HEK293 (cell line): ENCODE measurements around the gene C8G.
A peak's percentile ranks its signal among the peaks of the same experiment; 100 is the strongest.

Source experiments
- CTCF ChIA-PET: fragments of 350-600 bp; formaldehyde crosslinking; extraction: SDS; loops from one replicate; lab custom pipeline; 2021; ENCODE audit warnings: antibody characterized with exemption; lab: Yijun Ruan, JAX
- POLR2A ChIA-PET: fragments of 300-600 bp; formaldehyde crosslinking; extraction: SDS; loops from one replicate; lab custom pipeline; 2020; ENCODE audit warnings: antibody characterized with exemption, inconsistent platforms; lab: Yijun Ruan, JAX
- H3K27ac ChIP-seq: fragments of 200-500 bp; sonication (Bioruptor generic); 2 replicates; pipeline ENCODE4 v1.5.1; 2014; ENCODE audit warnings: low read depth, low read length, control low read depth, inconsistent platforms; ENCODE audit errors: extremely low read depth
- H3K36me3 ChIP-seq, 2 experiments: fragments of 200-500 bp in 1 of 2; sonication (Bioruptor generic) in 1 of 2; 1 replicate in 1 of 2; 2 replicates in 1 of 2; pipeline ENCODE4 v1.5.1; 2014 to 2017; ENCODE audit warnings: inconsistent platforms in 2 of 2, low read length in 2 of 2; ENCODE audit not compliant: control insufficient read depth in 2 of 2, insufficient read depth in 1 of 2
- H3K4me1 ChIP-seq: fragments of 200-500 bp; sonication (Bioruptor generic); 2 replicates; pipeline ENCODE4 v1.5.1; 2014; ENCODE audit warnings: mild to moderate bottlenecking, low read length, inconsistent platforms; ENCODE audit not compliant: control insufficient read depth, insufficient read depth
- H3K4me3 ChIP-seq: 2 replicates; pipeline ENCODE4 v1.5.1; 2011; ENCODE audit warnings: low read depth, mild to moderate bottlenecking, control low read depth, low read length, moderate library complexity
- H3K9me3 ChIP-seq: fragments of 200-500 bp; sonication (Bioruptor generic); 2 replicates; pipeline ENCODE4 v1.5.1; 2014; ENCODE audit warnings: low read depth, low read length, inconsistent platforms; ENCODE audit not compliant: control insufficient read depth, insufficient read depth
- GLI4 ChIP-seq: fragments of 450-650 bp; formaldehyde crosslinking; IDR thresholded peaks from 2 replicates; pipeline ENCODE4 v1.5.1; 2016; ENCODE audit warnings: missing biosample characterization, missing genetic modification characterization
- KLF1 ChIP-seq: fragments of 450-650 bp; formaldehyde crosslinking; IDR thresholded peaks from 2 replicates; pipeline ENCODE4 v1.5.1; 2016; ENCODE audit warnings: missing biosample characterization, missing genetic modification characterization
- KLF16 ChIP-seq: fragments of 450-650 bp; formaldehyde crosslinking; IDR thresholded peaks from 2 replicates; pipeline ENCODE4 v1.5.1; 2017; ENCODE audit warnings: missing biosample characterization, missing genetic modification characterization
- KLF8 ChIP-seq: fragments of 450-650 bp; formaldehyde crosslinking; IDR thresholded peaks from 2 replicates; pipeline ENCODE4 v1.5.1; 2016; ENCODE audit warnings: missing biosample characterization, missing genetic modification characterization
- MYNN ChIP-seq: fragments of 450-650 bp; formaldehyde crosslinking; IDR thresholded peaks from 2 replicates; pipeline ENCODE4 v1.5.1; 2016; ENCODE audit warnings: missing biosample characterization, missing genetic modification characterization, borderline replicate concordance
- SCRT1 ChIP-seq: fragments of 450-650 bp; formaldehyde crosslinking; IDR thresholded peaks from 2 replicates; pipeline ENCODE4 v1.5.1; 2016; ENCODE audit warnings: missing biosample characterization, missing genetic modification characterization, borderline replicate concordance
- SCRT2 ChIP-seq: fragments of 450-650 bp; formaldehyde crosslinking; IDR thresholded peaks from 2 replicates; pipeline ENCODE4 v1.5.1; 2016; ENCODE audit warnings: missing biosample characterization, missing genetic modification characterization
- SP3 ChIP-seq: fragments of 450-650 bp; formaldehyde crosslinking; IDR thresholded peaks from 2 replicates; pipeline ENCODE4 v1.5.1; 2016; ENCODE audit warnings: missing biosample characterization, missing genetic modification characterization
- ZIC2 ChIP-seq: fragments of 450-650 bp; formaldehyde crosslinking; IDR thresholded peaks from 2 replicates; pipeline ENCODE4 v1.5.1; 2016; ENCODE audit warnings: missing biosample characterization, missing genetic modification characterization
- ZNF114 ChIP-seq: fragments of 450-650 bp; formaldehyde crosslinking; IDR thresholded peaks from 2 replicates; pipeline ENCODE4 v1.5.0; 2017; ENCODE audit warnings: missing biosample characterization, missing genetic modification characterization
- ZNF350 ChIP-seq: fragments of 450-650 bp; formaldehyde crosslinking; IDR thresholded peaks from 2 replicates; pipeline ENCODE4 v1.5.0; 2017; ENCODE audit warnings: missing biosample characterization, mild to moderate bottlenecking, missing genetic modification characterization
- ZNF426 ChIP-seq: fragments of 450-650 bp; formaldehyde crosslinking; IDR thresholded peaks from 2 replicates; pipeline ENCODE4 v1.5.1; 2017; ENCODE audit warnings: missing biosample characterization, missing genetic modification characterization, mild to moderate bottlenecking, inconsistent platforms, moderate library complexity
- TF ChIP-seq, protein P1 (sequence below): fragments of 450-650 bp; formaldehyde crosslinking; IDR thresholded peaks from 2 replicates; pipeline ENCODE4 v1.5.1; 2016; ENCODE audit warnings: missing biosample characterization, missing genetic modification characterization

Gene C8G

DNA sequence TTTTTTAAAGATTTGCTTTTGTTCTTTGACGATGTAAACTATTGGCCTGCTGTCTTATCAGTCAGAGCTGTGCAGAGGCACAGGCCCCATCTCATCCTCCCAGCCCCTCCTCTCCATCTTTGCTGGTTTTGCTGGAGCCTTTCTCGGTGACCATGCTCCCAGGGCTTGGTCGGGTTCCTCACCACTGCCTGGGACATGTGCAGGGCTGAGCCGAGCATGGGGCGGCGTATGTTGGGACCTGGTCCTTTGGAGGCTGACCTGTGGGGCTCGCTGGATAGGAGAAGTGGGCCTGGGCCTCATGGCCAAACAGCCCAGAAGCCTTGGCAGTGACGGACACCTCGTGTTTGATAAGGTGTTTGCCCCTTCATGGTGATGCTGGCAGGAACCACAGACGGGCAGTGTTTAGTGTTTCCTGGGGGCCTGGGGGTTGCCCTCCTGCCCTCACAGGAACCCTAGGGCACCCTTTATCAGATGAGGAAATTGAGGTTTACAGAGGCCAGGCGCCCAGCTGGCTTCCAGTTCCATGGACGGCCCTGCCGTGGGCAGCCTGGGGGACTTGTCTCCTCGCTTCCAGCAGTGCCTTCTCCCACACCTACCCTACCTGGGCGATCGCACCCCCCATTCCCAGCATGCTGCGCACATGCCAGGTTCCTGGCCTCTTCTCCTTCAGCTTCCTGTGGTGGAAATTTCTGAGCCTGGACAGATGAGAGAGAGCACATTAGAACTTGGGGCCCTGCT, 31.2 kb upstream of the C8G start:
- Histone ChIP-seq H3K4me1 (no peaks in the 10 kb centered on the region), H3K27ac (no peak overlapping the region), H3K4me3 (no peak overlapping the region), H3K36me3 (peaks cover 9 to 76% of the 10 kb centered on the region in 2 experiments; a peak in 2 of 3 replicates), H3K9me3 (no peaks in the 10 kb centered on the region)
- ChIA-PET CTCF (interaction anchor here (0.5 kb wide), 1 partner anchor 174 kb away, joined by 4 read pairs; no protein-coding TSS in a partner anchor), POLR2A (no interaction called here)
- no peak for TF ChIP-seq ZNF114 (tag by site-specific recombination)
- TF ChIP-seq KLF8 = no peak
- no peak for TF ChIP-seq KLF16 (tag by site-specific recombination)
- TF ChIP-seq KLF1 = no peak
- TF ChIP-seq GLI4 = no peak

DNA sequence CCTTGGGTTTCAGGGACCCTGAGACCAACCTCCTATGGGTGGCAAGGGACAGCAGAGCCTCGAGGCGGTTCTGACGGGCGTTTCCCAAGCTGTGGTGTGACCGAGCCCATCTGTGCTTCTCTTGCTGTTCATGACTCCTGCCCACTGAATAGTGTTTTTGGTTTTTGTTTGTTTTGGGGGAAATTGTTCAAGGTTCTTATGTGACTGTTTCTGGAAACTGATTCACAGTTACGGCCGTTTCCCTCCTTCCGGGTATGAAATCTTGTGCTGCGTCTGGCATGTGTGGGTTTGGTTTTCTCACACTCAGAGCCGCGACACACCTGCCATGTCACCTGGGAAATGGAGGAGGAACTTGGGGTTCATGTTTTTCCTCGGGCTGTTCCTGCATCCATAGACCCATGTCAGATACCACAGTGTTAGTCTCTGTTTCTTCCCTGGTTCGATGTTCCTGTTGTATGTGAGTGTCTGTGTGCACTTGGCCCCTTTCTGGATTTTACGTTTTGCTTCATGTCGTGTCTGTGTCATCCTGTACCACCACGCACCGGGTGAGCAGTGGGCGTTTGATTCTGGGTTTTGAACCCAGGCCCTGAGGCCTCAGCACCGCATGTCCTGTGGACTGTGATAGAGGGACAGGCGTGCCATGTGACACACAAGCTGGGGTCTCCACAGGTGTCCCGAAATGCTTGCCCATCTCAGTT, 29.3 kb upstream of the C8G start:
- CTCF ChIA-PET = interaction anchor here (0.5 to 0.6 kb wide), 2 partner anchors 8 to 68 kb away, joined by 3 read pairs; no protein-coding TSS in a partner anchor
- no peaks in the 10 kb centered on the region for H3K9me3 ChIP-seq
- POLR2A ChIA-PET = interaction anchor here (0.7 kb wide), 1 partner anchor 35 kb away, joined by 3 read pairs; no protein-coding TSS in a partner anchor
- H3K36me3 ChIP-seq = peaks cover 9 to 70% of the 10 kb centered on the region in 2 experiments; a peak in 2 of 3 replicates
- H3K27ac ChIP-seq = no peak overlapping the region
- no peak overlapping the region for H3K4me3 ChIP-seq
- no peak for TF ChIP-seq MYNN
- TF ChIP-seq SCRT1 = 0 out of 2 replicates have a peak, but pooled peaks have one; percentile 17
- H3K4me1 ChIP-seq = no peaks in the 10 kb centered on the region

DNA sequence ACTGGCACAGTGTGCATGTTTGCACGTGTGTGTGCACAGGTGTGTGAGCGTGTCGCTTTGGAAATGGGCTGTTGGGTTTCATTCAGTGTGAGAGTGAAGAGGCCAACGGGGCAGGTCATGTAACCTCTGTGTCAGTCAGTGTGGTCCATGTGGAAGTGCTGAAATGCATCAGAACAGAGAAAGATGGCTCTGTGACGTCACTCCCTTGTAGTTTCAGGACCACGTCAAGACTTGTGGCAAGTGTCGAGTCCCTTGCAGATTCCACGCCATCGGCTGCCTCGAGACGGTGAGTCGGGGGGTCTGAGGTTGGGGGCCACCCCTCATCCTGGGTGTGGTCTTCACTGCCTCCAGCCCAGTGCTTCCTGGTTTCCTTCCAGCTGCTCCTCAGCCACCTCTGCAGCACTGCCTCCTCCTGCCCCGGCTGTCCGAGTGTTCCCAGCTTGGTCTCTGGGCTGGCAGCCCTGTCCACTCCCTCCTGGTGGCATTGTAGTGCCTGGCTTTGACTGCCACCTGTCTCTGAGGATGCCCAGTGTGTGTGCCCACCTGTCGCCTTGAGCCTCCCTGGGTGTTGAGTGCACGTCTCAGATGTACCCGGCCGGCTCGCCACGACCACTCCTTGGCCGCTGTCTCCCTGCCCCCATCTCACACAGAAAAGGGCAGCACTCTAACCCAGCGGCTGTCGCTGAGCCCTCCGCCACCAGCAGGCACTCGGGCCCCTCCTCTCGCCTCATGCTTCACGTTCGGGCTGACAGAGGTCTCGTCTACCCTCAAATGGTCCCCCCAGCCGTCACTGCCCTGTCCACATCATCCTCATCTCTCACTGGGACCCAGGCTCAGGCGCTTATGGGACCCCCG, 28.5 kb upstream of the C8G start:
- ChIA-PET CTCF (interaction anchor here (0.5 to 1.4 kb wide), 2 partner anchors 32 to 68 kb away, joined by 3 read pairs; no protein-coding TSS in a partner anchor), POLR2A (interaction anchor here (0.7 kb wide), 1 partner anchor 35 kb away, joined by 3 read pairs; no protein-coding TSS in a partner anchor)
- H3K4me1 ChIP-seq = no peaks in the 10 kb centered on the region
- no peak overlapping the region for H3K27ac ChIP-seq
- TF ChIP-seq, protein P1, sequence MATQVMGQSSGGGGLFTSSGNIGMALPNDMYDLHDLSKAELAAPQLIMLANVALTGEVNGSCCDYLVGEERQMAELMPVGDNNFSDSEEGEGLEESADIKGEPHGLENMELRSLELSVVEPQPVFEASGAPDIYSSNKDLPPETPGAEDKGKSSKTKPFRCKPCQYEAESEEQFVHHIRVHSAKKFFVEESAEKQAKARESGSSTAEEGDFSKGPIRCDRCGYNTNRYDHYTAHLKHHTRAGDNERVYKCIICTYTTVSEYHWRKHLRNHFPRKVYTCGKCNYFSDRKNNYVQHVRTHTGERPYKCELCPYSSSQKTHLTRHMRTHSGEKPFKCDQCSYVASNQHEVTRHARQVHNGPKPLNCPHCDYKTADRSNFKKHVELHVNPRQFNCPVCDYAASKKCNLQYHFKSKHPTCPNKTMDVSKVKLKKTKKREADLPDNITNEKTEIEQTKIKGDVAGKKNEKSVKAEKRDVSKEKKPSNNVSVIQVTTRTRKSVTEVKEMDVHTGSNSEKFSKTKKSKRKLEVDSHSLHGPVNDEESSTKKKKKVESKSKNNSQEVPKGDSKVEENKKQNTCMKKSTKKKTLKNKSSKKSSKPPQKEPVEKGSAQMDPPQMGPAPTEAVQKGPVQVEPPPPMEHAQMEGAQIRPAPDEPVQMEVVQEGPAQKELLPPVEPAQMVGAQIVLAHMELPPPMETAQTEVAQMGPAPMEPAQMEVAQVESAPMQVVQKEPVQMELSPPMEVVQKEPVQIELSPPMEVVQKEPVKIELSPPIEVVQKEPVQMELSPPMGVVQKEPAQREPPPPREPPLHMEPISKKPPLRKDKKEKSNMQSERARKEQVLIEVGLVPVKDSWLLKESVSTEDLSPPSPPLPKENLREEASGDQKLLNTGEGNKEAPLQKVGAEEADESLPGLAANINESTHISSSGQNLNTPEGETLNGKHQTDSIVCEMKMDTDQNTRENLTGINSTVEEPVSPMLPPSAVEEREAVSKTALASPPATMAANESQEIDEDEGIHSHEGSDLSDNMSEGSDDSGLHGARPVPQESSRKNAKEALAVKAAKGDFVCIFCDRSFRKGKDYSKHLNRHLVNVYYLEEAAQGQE (tag by site-specific recombination) = peak; percentile 42; the same call in 1 of the 2 replicates
- TF ChIP-seq SCRT2 (tag by site-specific recombination) = peak; percentile 86
- no peak for TF ChIP-seq ZNF350 (tag by site-specific recombination)
- peaks cover 9 to 69% of the 10 kb centered on the region in 2 experiments; a peak in 2 of 3 replicates for H3K36me3 ChIP-seq
- no peaks in the 10 kb centered on the region for H3K9me3 ChIP-seq
- H3K4me3 ChIP-seq = no peak overlapping the region

DNA sequence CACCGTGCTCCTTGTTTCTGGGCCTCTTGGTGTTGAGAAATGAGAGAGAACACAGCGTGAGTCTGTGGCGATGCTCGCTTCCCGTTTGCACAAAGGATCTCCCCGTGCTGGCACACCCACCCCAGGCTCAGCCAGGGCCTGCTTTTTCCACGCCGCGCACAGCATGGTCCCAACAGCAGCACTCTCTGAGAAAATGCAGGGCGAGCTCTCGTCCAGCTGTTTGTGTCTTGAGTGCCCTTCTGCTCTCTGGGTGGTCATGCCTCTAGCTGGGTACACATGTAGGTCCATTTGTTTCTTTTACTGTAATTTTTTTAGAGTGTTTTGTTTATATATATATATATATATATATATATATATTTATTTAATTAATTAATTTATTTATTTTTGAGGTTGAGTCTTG, 27.1 kb upstream of the C8G start:
- H3K4me1 ChIP-seq = no peaks in the 10 kb centered on the region
- ChIA-PET CTCF (interaction anchor here (0.6 to 2.3 kb wide), 4 partner anchors 14 to 117 kb away, joined by 3 to 7 read pairs (median 4); no protein-coding TSS in a partner anchor), POLR2A (no interaction called here)
- peaks cover under 1 to 73% of the 10 kb centered on the region in 2 experiments; a peak in 2 of 3 replicates for H3K36me3 ChIP-seq
- H3K4me3 ChIP-seq = no peak overlapping the region
- no peaks in the 10 kb centered on the region for H3K9me3 ChIP-seq
- no peak overlapping the region for H3K27ac ChIP-seq
- peak; percentile 24; the same call in 1 of the 2 replicates for TF ChIP-seq ZIC2 (tag by site-specific recombination)
- no peak for TF ChIP-seq SP3 (tag by site-specific recombination)
- peak; percentile 18 for TF ChIP-seq ZNF426 (tag by site-specific recombination)
- no peak for TF ChIP-seq SCRT2 (tag by site-specific recombination)
